HG03469 (cell line): ENCODE results near the gene AURKAIP1.

Experiments
- ATAC-seq: cut with Tn5 transposase; IDR thresholded peaks from one replicate; pipeline ENCODE4 v1.9.1; 2021; ENCODE audit warnings: mild to moderate bottlenecking, moderate library complexity, moderate number of reproducible peaks; ENCODE audit not compliant: unreplicated experiment

Gene AURKAIP1

GRCh38 chr1:1348420-1349255 lies 26.4 kb downstream of the AURKAIP1 start:
- ATAC-seq = no peak

GRCh38 chr1:1347663-1348419 lies 27.2 kb downstream of the AURKAIP1 start:
- no peak for ATAC-seq

GRCh38 chr1:1347026-1347595 lies 27.9 kb downstream of the AURKAIP1 start:
- ATAC-seq = no peak

GRCh38 chr1:1346501-1346890 lies 28.5 kb downstream of the AURKAIP1 start:
- no peak for ATAC-seq

GRCh38 chr1:1345860-1346500 lies 29.0 kb downstream of the AURKAIP1 start:
- no peak for ATAC-seq

GRCh38 chr1:1345384-1345783 lies 29.6 kb downstream of the AURKAIP1 start:
- no peak for ATAC-seq

GRCh38 chr1:1344655-1345361 lies 30.2 kb downstream of the AURKAIP1 start:
- no peak for ATAC-seq

GRCh38 chr1:1343811-1344421 lies 31.1 kb downstream of the AURKAIP1 start:
- no peak for ATAC-seq

- ATAC-seq = no peak
Measured at GRCh38 chr1:1342584-1343115, 32.4 kb downstream of the AURKAIP1 start.

- ATAC-seq = no peak
Measured at GRCh38 chr1:1342061-1342562, 32.9 kb downstream of the AURKAIP1 start.

- no peak for ATAC-seq
Measured at GRCh38 chr1:1341549-1342021, 33.4 kb downstream of the AURKAIP1 start.

GRCh38 chr1:1340791-1341548 lies 34.0 kb downstream of the AURKAIP1 start:
- no peak for ATAC-seq

GRCh38 chr1:1340185-1340584 lies 34.8 kb downstream of the AURKAIP1 start:
- ATAC-seq = no peak

GRCh38 chr1:1338278-1338677 lies 36.7 kb downstream of the AURKAIP1 start:
- ATAC-seq = no peak

- ATAC-seq = no peak
Measured at GRCh38 chr1:1337793-1338147, 37.2 kb downstream of the AURKAIP1 start.

GRCh38 chr1:1336931-1337792 lies 37.8 kb downstream of the AURKAIP1 start:
- ATAC-seq = no peak

GRCh38 chr1:1336446-1336845 lies 38.6 kb downstream of the AURKAIP1 start:
- no peak for ATAC-seq

GRCh38 chr1:1335792-1336248 lies 39.2 kb downstream of the AURKAIP1 start:
- ATAC-seq = no peak
